SU-DHL-6 (cell line): ENCODE results near the gene FAM163A.

Experiments
- H2AFZ ChIP-seq: fragments of 200-600 bp; sonication (generic); 2 replicates; pipeline ENCODE4 v1.6.1; 2014; ENCODE audit warnings: low read depth, mild to moderate bottlenecking, moderate library complexity, mixed read lengths, antibody characterized with exemption, low read length; ENCODE audit not compliant: severe bottlenecking
- H3F3A ChIP-seq: fragments of 200-600 bp; shearing (Covaris generic); 2 replicates; pipeline ENCODE4 v1.6.0; 2016; ENCODE audit warnings: antibody characterized with exemption, mild to moderate bottlenecking; ENCODE audit not compliant: insufficient read depth
- H3K27ac ChIP-seq: fragments of 200-600 bp; sonication (generic); 2 replicates; pipeline ENCODE4 v1.5.1; 2016; ENCODE audit warnings: low read depth, mild to moderate bottlenecking, low read length, moderate library complexity, mixed read lengths
- H3K27me3 ChIP-seq: fragments of 200-600 bp; sonication (generic), shearing (Covaris generic); 2 replicates; pipeline ENCODE4 v1.6.0; 2014; ENCODE audit warnings: mild to moderate bottlenecking, low read length
- H3K36me3 ChIP-seq: fragments of 200-600 bp; sonication (generic); 2 replicates; pipeline ENCODE4 v1.6.1; 2014; ENCODE audit warnings: mild to moderate bottlenecking, low read length, mixed read lengths
- H3K4me2 ChIP-seq: fragments of 300-600, 200-600 bp; shearing (Covaris generic), sonication (generic); 2 replicates; pipeline ENCODE4 v1.6.0; 2014; ENCODE audit warnings: low read length, low read depth, mild to moderate bottlenecking; ENCODE audit not compliant: poor library complexity, severe bottlenecking
- H3K4me3 ChIP-seq: fragments of 200-600 bp; sonication (generic); 2 replicates; pipeline ENCODE4 v1.5.1; 2014; ENCODE audit warnings: antibody characterized with exemption, low read length, mild to moderate bottlenecking, mixed read lengths; ENCODE audit not compliant: insufficient read depth, poor library complexity, severe bottlenecking
- H3K79me2 ChIP-seq: fragments of 200-600 bp; sonication (generic); 2 replicates; pipeline ENCODE4 v1.6.1; 2014; ENCODE audit warnings: mild to moderate bottlenecking, low read length, moderate library complexity; ENCODE audit not compliant: insufficient read depth
- H3K9ac ChIP-seq: fragments of 200-600 bp; sonication (generic); 2 replicates; pipeline ENCODE4 v1.7.0; 2014; ENCODE audit warnings: mild to moderate bottlenecking, low read length
- H3K9me2 ChIP-seq: fragments of 200-600 bp; sonication (generic); replicated peaks from 2 replicates; pipeline ENCODE4 v1.6.1; 2014; ENCODE audit warnings: low read length; ENCODE audit not compliant: insufficient read depth
- H3K9me3 ChIP-seq: fragments of 200-600 bp; sonication (generic); 2 replicates; pipeline ENCODE4 v1.6.1; 2014; ENCODE audit warnings: low read length, mixed read lengths; ENCODE audit not compliant: insufficient read depth
- H4K20me1 ChIP-seq: fragments of 200-600 bp; sonication (generic); 2 replicates; pipeline ENCODE4 v1.6.1; 2014; ENCODE audit warnings: low read depth, mild to moderate bottlenecking, antibody characterized with exemption, low read length, moderate library complexity, mixed read lengths
- CTCF ChIP-seq: fragments of 200-600 bp; sonication (generic); IDR thresholded peaks from one replicate; pipeline ENCODE4 v1.5.1; 2017; ENCODE audit warnings: antibody characterized with exemption, mild to moderate bottlenecking, low read length, moderate library complexity; ENCODE audit not compliant: insufficient read depth, poor library complexity, severe bottlenecking
- EZH2phosphoT487 ChIP-seq: fragments of 200-600 bp; sonication (generic), shearing (Covaris generic); conservative IDR thresholded peaks from 2 replicates; pipeline ENCODE4 v1.6.1; 2018; ENCODE audit warnings: mild to moderate bottlenecking, antibody characterized with exemption, low read length, moderate library complexity, mixed read lengths

Gene FAM163A

GRCh38 chr1:179775009-179775408, 31.9 kb downstream of the FAM163A start:
- Histone ChIP-seq H3K4me3 (no peak overlapping the region), H3K27ac (no peak overlapping the region), H3F3A (no peaks in the 10 kb centered on the region), H3K4me2 (no peak overlapping the region), H3K36me3 (no peaks in the 10 kb centered on the region), H3K9me3 (0 out of 2 replicates have a peak, but pooled peaks cover 6% of the 10 kb centered on the region), H3K9ac (no peak overlapping the region), H3K9me2 (no peaks in the 10 kb centered on the region), H3K79me2 (no peaks in the 10 kb centered on the region), H3K27me3 (no peaks in the 10 kb centered on the region), H4K20me1 (no peaks in the 10 kb centered on the region), H2AFZ (no peak overlapping the region)
- TF ChIP-seq CTCF (no peak), EZH2phosphoT487 (no peak)

GRCh38 chr1:179776831-179777230, 33.7 kb downstream of the FAM163A start:
- H4K20me1 ChIP-seq, result no peaks in the 10 kb centered on the region
- no peak for TF ChIP-seq CTCF
- TF ChIP-seq EZH2phosphoT487, result no peak
- H3K9ac ChIP-seq, result no peak overlapping the region
- no peak overlapping the region for H3K4me3 ChIP-seq
- no peaks in the 10 kb centered on the region for H3K27me3 ChIP-seq
- no peaks in the 10 kb centered on the region for H3K9me2 ChIP-seq
- no peaks in the 10 kb centered on the region for H3K79me2 ChIP-seq
- H3K27ac ChIP-seq, result no peak overlapping the region
- H3K4me2 ChIP-seq, result no peak overlapping the region
- H3K36me3 ChIP-seq, result no peaks in the 10 kb centered on the region
- H3F3A ChIP-seq, result no peaks in the 10 kb centered on the region
- no peak overlapping the region for H2AFZ ChIP-seq
- H3K9me3 ChIP-seq, result 0 out of 2 replicates have a peak, but pooled peaks cover 6% of the 10 kb centered on the region

GRCh38 chr1:179777731-179778130, 34.6 kb downstream of the FAM163A start:
- Histone ChIP-seq H3K9ac (no peak overlapping the region), H3K27me3 (no peaks in the 10 kb centered on the region), H3K36me3 (no peaks in the 10 kb centered on the region), H3K79me2 (no peaks in the 10 kb centered on the region), H3K9me3 (0 out of 2 replicates have a peak, but pooled peaks cover 6% of the 10 kb centered on the region), H3K4me3 (no peak overlapping the region), H3K9me2 (no peaks in the 10 kb centered on the region), H4K20me1 (no peaks in the 10 kb centered on the region), H2AFZ (no peak overlapping the region), H3K27ac (no peak overlapping the region), H3K4me2 (no peak overlapping the region), H3F3A (no peaks in the 10 kb centered on the region)
- TF ChIP-seq CTCF, result no peak
- TF ChIP-seq EZH2phosphoT487, result no peak
